GM19468 (cell line): ENCODE results near the gene TBX1.

Experiments used
- ATAC-seq: cut with Tn5 transposase; IDR thresholded peaks from one replicate; pipeline ENCODE4 v1.9.1; 2021; ENCODE audit warnings: mild to moderate bottlenecking, moderate library complexity, moderate number of reproducible peaks; ENCODE audit not compliant: unreplicated experiment; ENCODE audit errors: extremely low read depth

TBX1 gene

DNA sequence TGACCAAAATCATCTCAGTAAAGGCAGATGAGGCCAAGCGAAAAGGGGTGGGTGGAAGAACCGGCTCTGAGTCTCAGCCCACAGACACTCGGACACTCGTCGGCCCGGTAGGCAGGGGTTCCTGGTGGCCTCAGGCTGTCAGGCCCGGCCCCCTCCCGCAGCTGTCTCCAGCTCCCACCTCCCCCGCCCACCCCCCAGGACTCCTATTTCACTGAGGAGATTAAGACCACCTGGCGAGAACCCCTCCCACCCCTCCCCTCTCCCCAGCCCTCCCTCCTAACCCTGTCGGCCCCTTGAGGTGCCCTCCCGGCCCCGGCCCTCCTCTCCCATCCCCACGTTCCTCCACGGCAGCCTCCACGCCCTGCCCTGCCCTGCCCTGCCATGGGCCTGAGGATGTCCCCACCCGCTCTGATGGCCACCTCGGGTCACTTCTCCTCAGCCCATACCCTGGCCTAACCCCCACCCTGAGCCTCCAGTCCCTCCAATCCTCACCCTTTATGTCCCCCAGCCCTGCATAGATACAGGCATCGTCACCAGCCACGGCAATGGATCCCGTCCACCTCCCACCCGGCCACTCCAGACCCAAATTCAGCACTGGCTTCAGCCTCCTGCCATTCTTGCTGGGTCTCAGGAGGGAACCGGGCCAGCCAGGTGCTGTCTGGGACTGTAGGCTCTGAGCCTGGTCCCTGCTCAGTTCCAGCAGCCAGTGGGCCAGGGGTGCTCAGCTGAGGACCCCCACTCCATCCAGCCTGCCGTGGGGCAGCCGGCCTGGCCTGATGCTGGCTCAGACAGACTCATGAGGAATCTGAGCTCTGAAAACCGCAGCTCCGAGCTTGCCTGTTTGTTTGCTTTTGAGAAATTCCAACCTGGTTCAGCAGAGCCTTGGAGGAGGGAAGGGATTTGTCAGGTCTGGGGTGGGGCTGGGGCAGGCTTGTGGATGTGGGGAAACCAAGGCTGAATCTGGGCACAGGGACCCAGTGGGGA, 9.8 kb upstream of the TBX1 start:
- ATAC-seq, result no peak

DNA sequence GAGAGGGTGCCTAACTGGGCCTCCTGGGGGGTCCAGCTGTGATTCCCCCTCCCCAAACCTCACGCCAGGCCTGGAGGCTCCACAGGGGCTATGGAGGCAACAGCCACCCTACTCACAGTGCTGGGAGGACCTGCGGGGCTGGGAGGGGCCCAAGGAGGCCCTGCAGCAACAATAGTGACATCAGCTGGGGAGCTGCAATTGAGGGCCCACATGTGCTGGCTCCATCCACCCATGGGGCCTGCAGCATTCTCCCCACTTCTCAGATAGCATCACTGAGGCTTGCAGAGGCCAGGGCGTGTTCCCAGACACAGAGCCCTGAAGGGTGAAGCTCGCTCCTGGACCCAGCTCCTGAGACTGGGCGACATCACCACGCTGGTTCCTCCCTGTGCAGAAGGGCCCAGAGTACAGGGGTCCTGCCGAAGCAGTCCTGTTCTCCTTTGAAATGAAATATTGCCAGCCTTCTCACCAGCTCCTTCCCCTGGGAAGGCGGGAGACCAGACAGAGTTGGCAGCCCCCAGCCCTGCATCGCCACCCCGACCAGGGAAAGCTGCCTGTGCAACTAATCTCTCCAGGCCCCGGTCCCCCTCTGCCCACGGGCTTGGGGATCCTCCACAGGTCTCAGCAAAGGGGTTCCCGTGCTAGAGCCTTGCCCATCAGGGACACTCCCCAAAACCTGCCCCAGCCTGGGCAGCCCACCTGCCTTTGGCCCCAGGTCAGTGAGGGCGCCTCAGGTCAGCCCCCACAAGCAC, 8.9 kb upstream of the TBX1 start:
- ATAC-seq, result no peak

GRCh38 chr22:19753090-19753842, 7.3 kb upstream of the TBX1 start:
- no peak for ATAC-seq

DNA sequence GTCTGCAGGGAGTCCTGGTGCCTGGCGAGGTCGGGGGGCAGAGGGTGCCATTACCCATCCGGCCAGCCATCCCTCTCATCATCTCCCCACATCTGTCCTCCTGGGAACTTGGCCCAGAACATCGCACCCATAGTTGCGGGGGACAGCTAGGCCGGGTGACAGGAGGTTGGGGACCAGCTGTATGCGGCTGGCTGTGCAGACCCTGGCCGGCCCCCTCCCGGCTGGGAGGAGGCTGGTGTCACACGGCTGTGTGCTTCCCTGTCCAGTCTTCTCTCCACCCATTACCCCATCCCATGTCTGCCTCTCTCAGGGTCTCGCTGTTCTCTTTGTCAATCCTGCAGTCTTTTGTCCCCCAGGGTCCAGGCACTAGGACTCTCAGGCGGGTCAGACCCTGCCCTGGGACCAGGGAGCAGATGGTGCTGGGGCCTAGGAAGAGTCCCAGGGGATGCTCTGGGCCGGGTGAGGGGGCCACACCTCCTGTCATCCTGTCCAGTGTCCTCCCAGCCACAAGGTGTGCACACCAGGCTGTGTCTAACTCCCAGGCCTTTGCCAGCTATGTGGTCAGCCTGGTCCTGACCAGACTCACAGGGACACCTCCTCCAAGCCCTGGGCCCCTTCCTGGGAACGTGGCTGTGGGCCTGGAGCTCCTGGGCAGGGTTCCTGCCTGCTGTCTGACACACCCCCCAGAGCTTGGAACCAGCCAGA, 6.4 kb upstream of the TBX1 start:
- ATAC-seq, result no peak

DNA sequence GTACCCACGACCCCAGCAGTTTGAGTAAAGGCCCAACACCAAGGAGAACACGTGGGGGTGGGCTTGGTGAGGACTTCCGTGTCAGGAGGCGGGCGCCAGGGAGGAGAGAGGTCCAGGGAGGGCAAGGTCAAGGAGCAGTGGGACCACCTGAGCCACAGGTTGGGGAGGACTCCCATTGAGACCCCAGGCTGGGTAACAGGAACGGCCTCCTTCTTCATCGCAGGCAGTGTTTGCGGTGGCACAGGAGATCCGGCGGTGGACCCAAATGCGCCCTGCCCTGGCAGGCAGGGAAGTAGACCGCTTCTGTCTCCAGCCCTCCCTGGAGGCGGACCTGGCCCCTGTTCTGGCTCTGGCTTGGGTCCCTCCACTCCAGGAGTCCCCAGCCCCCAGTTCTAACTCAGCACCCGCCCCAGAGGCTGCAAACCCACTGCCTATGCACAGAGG, 5.9 kb upstream of the TBX1 start:
- ATAC-seq, result no peak

GRCh38 chr22:19755145-19755710, 5.3 kb upstream of the TBX1 start:
- ATAC-seq, result no peak

- no peak for ATAC-seq
Observed at GRCh38 chr22:19755722-19756287, 4.8 kb upstream of the TBX1 start.

- no peak for ATAC-seq
Observed at GRCh38 chr22:19756288-19757128, 4.1 kb upstream of the TBX1 start.

- no peak for ATAC-seq
Observed at GRCh38 chr22:19757140-19757984, 3.2 kb upstream of the TBX1 start.

- no peak for ATAC-seq
Observed at GRCh38 chr22:19757985-19758895, 2.3 kb upstream of the TBX1 start.

- no peak for ATAC-seq
Observed at GRCh38 chr22:19758896-19759426, 1.6 kb upstream of the TBX1 start.

GRCh38 chr22:19759427-19760057, 1.0 kb upstream of the TBX1 start:
- ATAC-seq, result no peak

- no peak for ATAC-seq
Observed at GRCh38 chr22:19760951-19761724, 560 bp downstream of the TBX1 start.

- ATAC-seq, result no peak
Observed at GRCh38 chr22:19761725-19762567, 1.4 kb downstream of the TBX1 start.
